ENCODE data around the gene MSH4. TPM values are rescaled to one million over a fixed set of nuclear protein-coding genes. Genes with fewer than 3 reads are reported as not detected.

MSH4 gene
- total and polyA plus RNA-seq, 12 donors = 0.07 to 0.33 (median 0.22) TPM; not detected in 2

- no peak for DNase-seq
- Histone ChIP-seq H3K36me3 (replicated peaks in 1 of 2) (no peaks in the 10 kb centered on the region), H3K9me3 (replicated peaks in 1 of 3) (no peaks in the 10 kb centered on the region), H3K27me3 (no peaks in the 10 kb centered on the region), H3K4me3 (no peak overlapping the region), H3K27ac (no peak overlapping the region), H3K4me1 (replicated peaks in 1 of 2) (no peaks in the 10 kb centered on the region)
- 46 to 70% (median 62%) methylated on average over 1 of the region's 1 CpG for WGBS, 4 donors
- intact Hi-C loops (cut with DNase I) = no loop called here
- TF ChIP-seq POLR2A (IDR thresholded peaks at IDR 0.05) (no peak), CTCF (IDR thresholded peaks at IDR 0.05) (no peak)
These were observed 87.8 kb downstream of the MSH4 start for GRCh38 chr1:75884437-75884836.

DNA sequence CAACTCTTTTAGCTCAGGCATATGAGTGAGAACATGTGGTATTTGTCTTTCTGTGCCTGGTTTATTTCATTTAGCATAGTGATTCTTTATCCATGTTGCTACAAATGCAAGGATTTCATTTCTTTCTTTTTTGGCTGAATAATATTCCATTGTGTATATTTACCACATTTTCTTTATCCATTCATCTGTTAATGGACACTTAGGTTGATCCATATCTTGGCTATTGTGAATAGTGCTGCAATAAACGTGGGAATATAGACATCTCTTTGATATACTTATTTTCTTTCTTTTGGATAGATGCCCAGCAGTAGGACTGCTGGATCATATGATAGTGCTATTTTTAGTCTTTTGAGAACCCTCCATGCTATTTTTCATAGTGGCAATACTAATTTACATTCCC is 104.7 kb downstream of the MSH4 start:
- Histone ChIP-seq H3K4me3 (no peak overlapping the region), H3K36me3 (replicated peaks in 1 of 2) (no peaks in the 10 kb centered on the region), H3K27me3 (no peaks in the 10 kb centered on the region), H3K9me3 (replicated peaks in 1 of 3) (no peaks in the 10 kb centered on the region), H3K4me1 (replicated peaks in 1 of 2) (no peaks in the 10 kb centered on the region), H3K27ac (no peak overlapping the region)
- no peak for DNase-seq
- intact Hi-C loops (cut with DNase I) = no loop called here
- 17 to 48% (median 35%) methylated on average over 1 of the region's 1 CpG for WGBS, 4 donors
- TF ChIP-seq CTCF (IDR thresholded peaks at IDR 0.05) = no peak
- TF ChIP-seq POLR2A (IDR thresholded peaks at IDR 0.05) = no peak

DNA sequence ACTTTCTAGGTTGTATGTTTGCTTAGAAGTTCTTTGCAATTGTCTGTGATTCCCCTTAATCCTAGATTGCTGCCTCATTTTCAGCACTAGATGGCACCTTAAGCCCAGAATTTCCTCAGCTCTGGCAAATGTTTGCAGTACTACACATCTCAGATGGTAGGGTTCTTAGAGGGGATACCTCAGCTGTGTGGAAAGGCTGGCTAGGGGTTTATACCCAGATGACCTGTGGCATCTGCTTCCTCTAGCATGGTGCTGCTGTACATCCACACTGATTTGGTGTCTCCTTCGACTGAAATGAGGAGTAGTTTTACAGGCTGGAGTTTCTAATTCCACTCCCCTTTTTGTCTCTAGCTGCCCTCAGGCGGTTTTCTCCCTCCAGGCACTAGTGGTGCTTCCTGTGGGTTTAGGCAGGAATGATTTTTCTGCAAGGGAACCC is 112.1 kb downstream of the MSH4 start:
- H3K9me3 ChIP-seq (replicated peaks in 1 of 3) = no peaks in the 10 kb centered on the region

DNA sequence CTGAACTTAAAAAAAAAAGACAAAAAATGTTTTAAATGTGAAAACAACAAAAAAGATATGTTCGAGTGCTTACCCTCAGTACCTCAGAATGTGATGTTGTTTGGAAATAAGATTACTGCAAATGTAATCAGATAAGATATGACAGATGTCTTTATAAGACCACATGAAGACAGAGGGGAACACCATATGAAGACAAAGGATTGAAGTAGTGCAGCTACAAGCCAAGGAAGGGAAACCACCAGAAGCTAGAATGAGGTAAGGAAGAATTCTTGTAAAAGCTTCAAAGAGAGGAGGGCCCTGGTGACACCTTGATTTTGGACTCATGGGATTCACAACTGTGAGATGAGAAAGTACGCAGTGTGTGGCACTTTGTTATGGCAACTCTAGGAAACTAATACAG is 120.2 kb downstream of the MSH4 start:
- DNase-seq = no peak
- Histone ChIP-seq H3K27ac (no peak overlapping the region), H3K9me3 (replicated peaks in 1 of 3) (no peaks in the 10 kb centered on the region), H3K27me3 (no peaks in the 10 kb centered on the region), H3K4me3 (no peak overlapping the region), H3K4me1 (replicated peaks in 1 of 2) (no peaks in the 10 kb centered on the region), H3K36me3 (replicated peaks in 1 of 2) (no peaks in the 10 kb centered on the region)
- intact Hi-C loops (cut with DNase I) = no loop called here
- 70 to 83% (median 76%) methylated on average over 2 of the region's 2 CpGs for WGBS, 4 donors
- TF ChIP-seq POLR2A (IDR thresholded peaks at IDR 0.05) (no peak), CTCF (IDR thresholded peaks at IDR 0.05) (no peak)

More for the DNA sequence above, 112.1 kb downstream of the MSH4 start:
- H3K4me3 ChIP-seq = no peak overlapping the region
- peak in 2 of 6 experiments; percentile 20 to 21 for TF ChIP-seq CTCF (IDR thresholded peaks at IDR 0.05)
- TF ChIP-seq POLR2A (IDR thresholded peaks at IDR 0.05) = no peak
- H3K27me3 ChIP-seq = no peaks in the 10 kb centered on the region
- no peaks in the 10 kb centered on the region for H3K36me3 ChIP-seq (replicated peaks in 1 of 2)
- no peak for DNase-seq
- no peaks in the 10 kb centered on the region for H3K4me1 ChIP-seq (replicated peaks in 1 of 2)
- no peak overlapping the region for H3K27ac ChIP-seq
- intact Hi-C loops (cut with DNase I) = no loop called here
- WGBS, 4 donors = 40 to 51% (median 44%) methylated on average over 2 of the region's 2 CpGs
